Measurements from ENCODE around the gene GYPC.
"Not testable (repeated sequence)": the region's sequence is repeated elsewhere in the genome, so short reads cannot be mapped to it uniquely, and the experiment has no call there.

The GYPC gene

GRCh38 chr2:126672980-126673605 is 17.1 kb downstream of the GYPC start:
- DNase-seq, result no peak

GRCh38 chr2:126674075-126674744 is 18.3 kb downstream of the GYPC start:
- no peak for DNase-seq

GRCh38 chr2:126675637-126676036 is 19.7 kb downstream of the GYPC start:
- no peak for DNase-seq

- no peak for DNase-seq
These were observed 20.5 kb downstream of the GYPC start for GRCh38 chr2:126676221-126677175.

- no peak for DNase-seq
These were observed 21.2 kb downstream of the GYPC start for GRCh38 chr2:126677176-126677538.

GRCh38 chr2:126678269-126679065 is 22.5 kb downstream of the GYPC start:
- no peak for DNase-seq

GRCh38 chr2:126679094-126679713 is 23.2 kb downstream of the GYPC start:
- DNase-seq, result no peak

GRCh38 chr2:126681505-126681904 is 25.5 kb downstream of the GYPC start:
- no peak for DNase-seq

- DNase-seq, result no peak
These were observed 29.7 kb downstream of the GYPC start for GRCh38 chr2:126685629-126686028.

- no peak for DNase-seq
These were observed 30.3 kb downstream of the GYPC start for GRCh38 chr2:126686286-126686685.

- no peak for DNase-seq
These were observed 31.0 kb downstream of the GYPC start for GRCh38 chr2:126686841-126687485.

GRCh38 chr2:126687503-126687902 is 31.5 kb downstream of the GYPC start:
- DNase-seq, result no peak

GRCh38 chr2:126688594-126688993 is 32.6 kb downstream of the GYPC start:
- not testable (repeated sequence) for DNase-seq

- not testable (repeated sequence) for DNase-seq
These were observed 36.3 kb downstream of the GYPC start for GRCh38 chr2:126692241-126692640.

GRCh38 chr2:126692934-126693592 is 37.1 kb downstream of the GYPC start:
- DNase-seq, result not testable (repeated sequence)

GRCh38 chr2:126696644-126697520 is 40.9 kb downstream of the GYPC start:
- DNase-seq, result no peak

- no peak for DNase-seq
These were observed 42.4 kb downstream of the GYPC start for GRCh38 chr2:126698376-126698775.

GRCh38 chr2:126699018-126699417 is 43.1 kb downstream of the GYPC start:
- DNase-seq, result no peak

- no peak for DNase-seq
These were observed 44.0 kb downstream of the GYPC start for GRCh38 chr2:126699716-126700581.
